Sciatic nerve (tissue), 2 donors: ENCODE results near the gene AHCYL2. TPM values are rescaled to one million over a fixed set of nuclear protein-coding genes. Genes with fewer than 3 reads are reported as not detected.
A peak's percentile ranks its signal among the peaks of the same experiment; 100 is the strongest.
"Not testable (repeated sequence)": the region's sequence is repeated elsewhere in the genome, so short reads cannot be mapped to it uniquely, and the experiment has no call there.

Source experiments
- ATAC-seq: fragments of 200-7000 bp; cut with Tn5 transposase; one replicate; pipeline ENCODE4 v1.9.1; 2020; ENCODE audit warnings: mild to moderate bottlenecking, moderate library complexity
- DNase-seq: peaks from one replicate; pipeline ENCODE4 v3.0.0-alpha.2; 2020; ENCODE audit warnings: low spot score
- intact Hi-C: fragments of 100-400 bp; cut with DNase I; formaldehyde crosslinking; loops from one replicate; pipeline ENCODE4 v1.14.2; 2022
- total RNA-seq: library from RNA; stranded (reverse); fragmentation: NEBNext Ultra II Directional; extraction: Animal tissue kit (Norgen Biotek cat#: 25700); gene quantifications from one replicate; pipeline ENCODE4 v1.2.1, GENCODE V29; 2021
- donor health status: DM: no; HTN: no; CAD: no.
- donor health status: DM: no; HTN: no; CAD: no.

The AHCYL2 gene
- total RNA-seq, 1 donor from 2014 or later, result 46.1 TPM

DNA sequence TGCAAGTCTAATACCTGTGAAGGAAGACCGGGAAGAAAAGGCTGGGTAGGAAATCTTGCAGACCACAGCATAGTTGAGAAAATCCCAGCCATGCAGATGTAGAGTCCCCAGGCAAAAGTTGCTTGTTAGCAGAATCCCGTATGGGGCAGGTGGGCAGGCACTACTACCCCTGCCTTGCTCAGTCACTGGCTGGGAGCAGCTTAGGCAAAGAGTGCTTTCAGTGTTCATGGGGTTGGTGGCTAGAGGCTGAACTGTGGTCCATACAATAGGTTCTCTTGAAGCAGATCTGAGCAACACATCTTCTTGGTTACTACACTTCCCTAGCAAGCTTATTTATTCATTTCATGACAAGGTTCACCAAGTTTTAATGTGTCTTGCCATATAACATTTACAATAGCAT lies 92.6 kb downstream of the AHCYL2 start:
- ATAC-seq (no peak), DNase-seq (no peak)
- intact Hi-C loops, result no loop called here

DNA sequence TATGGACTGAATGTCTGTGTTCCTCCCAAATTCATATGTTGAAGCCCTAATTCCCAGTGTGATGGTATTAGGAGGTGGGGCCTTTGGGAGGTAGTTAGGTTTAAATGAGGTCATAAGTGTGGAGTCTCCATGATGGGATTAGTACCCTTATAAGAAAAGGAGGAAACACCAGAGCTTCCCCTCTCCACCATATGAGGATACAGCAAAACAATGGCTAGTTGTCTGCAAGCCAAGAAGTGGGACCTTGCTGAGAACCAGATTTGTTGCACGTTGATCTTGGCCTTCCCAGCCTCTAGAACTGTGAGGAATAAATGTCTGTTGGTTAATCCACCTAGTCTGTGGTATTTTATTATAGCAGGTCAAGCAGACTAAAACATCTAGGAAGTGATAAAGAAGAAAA lies 102.2 kb downstream of the AHCYL2 start:
- intact Hi-C loops, result no loop called here
- ATAC-seq, result no peak
- no peak for DNase-seq

DNA sequence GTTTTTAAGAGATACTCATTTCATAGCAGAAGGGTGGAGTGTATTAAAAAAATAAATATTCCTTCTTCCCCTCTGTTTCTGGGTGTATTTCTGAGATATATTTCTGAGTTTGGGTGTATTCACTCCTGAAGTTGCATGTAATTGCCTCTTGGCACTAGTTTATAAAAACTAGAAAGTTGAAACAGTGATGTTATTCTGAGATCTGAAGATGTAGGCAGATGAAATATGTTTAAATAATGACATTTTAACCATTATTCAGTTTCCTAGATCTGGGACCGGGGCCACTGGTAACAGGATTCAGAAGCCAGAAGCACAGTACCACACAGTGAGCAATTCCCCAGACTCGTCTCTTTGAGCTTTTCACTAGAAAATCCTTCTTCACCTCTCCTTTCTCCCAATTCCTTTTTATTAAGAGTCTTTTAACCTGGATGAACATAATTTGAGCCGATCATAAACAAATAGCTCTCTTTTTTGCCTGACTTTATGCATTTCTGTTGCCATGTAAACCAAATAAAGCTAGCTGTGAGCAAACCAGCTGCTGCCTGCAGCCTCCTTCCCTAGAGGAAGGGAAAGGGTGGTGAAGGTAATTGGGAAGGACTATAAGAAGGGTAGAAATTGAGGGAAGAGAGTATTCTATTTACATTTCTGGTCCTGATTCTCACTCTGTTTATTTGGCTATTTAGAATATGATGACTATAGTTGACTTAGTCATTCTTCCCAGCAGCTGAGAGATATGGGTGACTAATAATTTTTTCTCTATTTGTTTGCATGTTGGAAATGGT lies 107.6 kb downstream of the AHCYL2 start:
- ATAC-seq (peak; percentile 55), DNase-seq (no peak)
- intact Hi-C loops, result no loop called here

DNA sequence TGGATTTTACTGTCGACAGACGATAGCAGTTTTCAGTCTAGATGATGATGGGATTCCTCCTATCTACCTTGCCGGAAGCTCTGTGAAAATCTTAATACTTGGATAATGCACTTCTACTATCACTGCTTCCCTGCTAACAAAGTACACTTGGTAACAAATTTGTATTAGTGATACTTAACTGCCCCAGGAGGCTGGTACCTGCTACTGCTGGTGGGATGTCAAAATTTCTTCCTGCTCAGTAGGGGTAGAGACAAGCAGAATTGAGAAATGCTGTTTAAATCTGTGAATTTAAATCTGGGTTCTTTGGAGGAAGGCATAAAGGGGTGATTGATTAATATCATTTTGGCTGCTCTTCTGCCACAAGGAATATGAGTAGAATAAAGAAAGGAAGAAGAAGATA lies 109.6 kb downstream of the AHCYL2 start:
- intact Hi-C loops, result no loop called here
- ATAC-seq (no peak), DNase-seq (no peak)

DNA sequence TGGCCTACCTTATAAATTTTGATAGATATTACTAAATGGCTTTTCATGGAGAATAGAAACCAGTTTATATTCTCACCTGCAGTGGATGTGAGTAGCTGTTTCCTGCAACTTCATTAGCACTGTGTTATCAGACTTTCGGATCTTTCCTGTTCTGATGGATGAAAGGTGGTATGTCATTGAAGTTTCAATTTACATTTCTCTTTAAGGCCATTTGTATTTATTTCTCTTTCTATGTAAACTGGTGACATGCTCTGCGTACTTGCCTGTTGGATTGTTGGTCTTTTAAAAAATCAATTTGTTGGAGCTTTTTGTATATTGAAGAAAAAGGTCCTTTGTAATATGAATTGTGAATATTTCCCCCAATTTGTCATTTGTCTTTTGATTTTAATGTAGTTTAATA lies 113.6 kb downstream of the AHCYL2 start:
- intact Hi-C loops, result no loop called here
- no peak for ATAC-seq

DNA sequence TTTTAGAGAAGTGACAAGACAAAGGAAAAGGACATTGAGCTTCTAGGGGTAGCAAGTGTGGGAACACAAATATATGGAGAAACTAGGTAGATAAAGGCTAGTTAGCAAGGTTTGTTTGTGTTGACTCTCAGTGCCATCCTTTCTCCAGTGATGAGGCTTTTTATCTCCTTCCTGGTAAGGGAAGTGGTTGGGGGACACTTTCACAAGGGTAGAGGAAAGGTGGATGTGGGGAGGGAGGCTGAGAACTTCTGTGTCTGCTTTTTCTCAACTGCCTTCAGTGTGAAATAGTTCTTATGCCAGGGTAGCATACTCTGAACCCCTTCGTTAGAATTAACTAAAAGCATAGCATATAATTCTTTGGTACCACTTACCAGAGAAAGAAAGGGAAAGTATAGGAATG lies 116.4 kb downstream of the AHCYL2 start:
- DNase-seq (no peak), ATAC-seq (no peak)
- intact Hi-C loops, result no loop called here

More for the DNA sequence above, 113.6 kb downstream of the AHCYL2 start:
- DNase-seq, result no peak

DNA sequence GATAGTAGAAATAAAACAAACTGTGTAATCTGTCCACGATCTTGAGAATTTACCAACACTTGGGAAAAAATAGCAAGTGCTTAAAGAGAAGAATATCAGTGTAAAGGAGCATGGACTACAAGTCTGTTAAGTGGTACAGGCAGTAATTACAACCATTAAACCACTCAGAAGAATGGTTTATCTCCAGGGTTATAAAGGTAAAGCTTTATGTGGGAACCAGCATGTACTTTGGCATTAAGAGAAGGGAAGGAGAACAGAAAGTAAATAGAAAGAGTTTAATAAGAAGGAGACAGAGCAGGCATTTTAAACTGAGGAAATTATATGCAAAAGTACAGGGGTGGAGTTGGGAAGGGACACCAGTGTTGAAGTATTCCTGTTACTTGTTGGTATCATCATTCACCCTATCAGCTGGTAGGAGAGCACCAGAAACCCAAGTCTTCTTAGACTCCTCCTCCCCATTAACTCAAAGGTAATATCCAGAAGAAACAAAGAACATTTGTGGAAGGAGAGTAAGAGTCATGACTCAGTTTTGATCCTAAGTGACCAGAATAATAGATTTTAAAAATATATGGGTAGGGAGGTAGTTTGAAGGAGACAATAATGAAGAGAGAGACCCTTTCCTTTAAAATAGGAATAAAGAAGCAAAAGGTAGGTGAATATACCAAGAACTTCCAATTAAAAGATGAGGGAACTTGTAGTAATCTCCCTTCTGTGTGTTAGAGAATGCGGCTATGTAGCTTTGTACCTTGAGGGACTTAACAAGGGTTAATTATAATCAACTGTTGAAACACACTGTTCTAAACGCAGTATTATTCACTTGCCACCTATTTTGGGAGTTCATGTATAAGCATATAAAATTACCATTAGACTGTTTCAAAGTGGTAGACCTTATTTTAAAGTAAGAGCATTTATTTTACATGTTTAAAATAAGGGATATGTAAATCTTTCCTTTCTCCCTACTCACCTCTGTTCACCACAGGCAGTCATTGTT lies 117.3 kb downstream of the AHCYL2 start:
- DNase-seq, result no peak
- intact Hi-C loops, result no loop called here
- no peak for ATAC-seq

DNA sequence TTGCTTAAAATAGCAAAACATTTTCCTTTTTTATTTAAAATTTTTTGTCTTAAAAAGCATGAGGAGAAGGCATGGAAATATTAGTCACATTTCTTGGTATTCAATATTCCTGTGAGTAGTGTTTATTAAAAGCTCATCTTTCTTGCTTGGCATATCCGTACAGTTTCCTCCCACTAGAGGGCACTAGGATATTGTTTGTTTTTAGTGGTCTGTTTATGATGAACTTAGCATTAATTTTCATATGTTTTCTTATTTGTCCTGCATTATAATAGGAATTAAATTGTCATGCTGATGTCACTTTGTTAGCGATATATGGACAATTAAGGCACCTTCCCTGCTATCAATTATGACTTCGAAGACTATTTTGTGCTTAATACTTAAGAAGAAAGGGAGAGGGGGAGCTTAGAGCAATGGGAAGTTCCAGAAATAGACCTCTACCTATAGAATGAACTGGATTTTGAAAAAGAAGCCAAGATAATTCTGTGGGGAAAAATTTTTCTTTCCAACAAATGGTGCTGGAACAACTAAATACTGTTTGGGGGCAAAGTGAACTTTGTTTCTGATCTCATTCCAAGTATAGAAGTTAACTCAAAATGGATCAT lies 118.4 kb downstream of the AHCYL2 start:
- DNase-seq (no peak), ATAC-seq (peak; percentile 57)
- intact Hi-C loops, result no loop called here

DNA sequence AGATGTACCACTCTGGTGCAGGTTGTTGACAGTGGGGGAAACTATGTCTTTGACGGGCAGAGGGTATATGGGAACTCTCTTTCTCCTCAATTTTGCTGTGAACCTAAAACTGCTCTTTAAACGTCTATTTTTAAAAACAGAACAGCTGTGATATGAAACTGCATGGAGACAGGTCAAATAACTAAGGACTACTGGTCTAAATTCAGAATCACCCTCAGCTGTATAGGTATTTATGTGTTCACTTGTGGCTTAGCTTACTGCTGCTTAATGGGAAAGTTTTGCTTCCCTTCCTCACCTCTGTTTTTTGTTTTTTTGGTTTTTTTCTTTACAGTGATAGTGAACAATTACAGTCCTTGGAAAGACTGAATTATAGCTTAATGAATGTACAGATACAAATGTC lies 122.5 kb downstream of the AHCYL2 start:
- intact Hi-C loops, result no loop called here
- ATAC-seq, result no peak
- DNase-seq, result no peak

DNA sequence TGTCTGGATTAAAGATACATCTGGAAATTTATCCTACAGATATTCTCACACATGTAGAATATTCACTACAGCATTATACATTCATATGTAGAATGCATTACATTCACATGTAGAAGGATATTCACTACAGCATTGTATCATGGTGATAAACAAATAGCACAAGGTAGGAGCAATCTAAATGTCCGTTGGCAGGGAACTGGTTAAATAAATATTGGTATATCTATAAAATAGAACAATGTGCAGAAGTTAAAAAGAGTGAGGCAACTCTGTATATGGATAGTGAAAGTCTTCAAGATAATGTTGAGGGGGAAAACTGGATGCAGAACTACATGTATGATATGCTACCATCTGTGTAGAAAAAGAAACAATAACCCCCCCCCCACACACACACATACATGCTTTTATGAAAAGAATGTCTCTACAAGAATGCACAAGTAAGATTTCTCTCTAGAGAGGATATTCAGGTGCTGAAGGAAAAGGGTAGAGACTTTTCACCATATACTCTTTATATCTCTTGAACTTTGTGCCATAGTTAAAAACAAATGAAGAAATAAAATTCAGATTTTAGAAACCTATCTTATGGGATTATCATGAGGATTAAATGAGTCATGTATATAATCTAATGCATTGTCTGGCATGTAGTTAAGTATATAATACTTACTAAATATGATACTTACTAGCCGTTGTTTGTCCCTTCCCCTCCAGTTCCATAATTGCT lies 123.4 kb downstream of the AHCYL2 start:
- DNase-seq (no peak), ATAC-seq (no peak)
- intact Hi-C loops, result no loop called here

DNA sequence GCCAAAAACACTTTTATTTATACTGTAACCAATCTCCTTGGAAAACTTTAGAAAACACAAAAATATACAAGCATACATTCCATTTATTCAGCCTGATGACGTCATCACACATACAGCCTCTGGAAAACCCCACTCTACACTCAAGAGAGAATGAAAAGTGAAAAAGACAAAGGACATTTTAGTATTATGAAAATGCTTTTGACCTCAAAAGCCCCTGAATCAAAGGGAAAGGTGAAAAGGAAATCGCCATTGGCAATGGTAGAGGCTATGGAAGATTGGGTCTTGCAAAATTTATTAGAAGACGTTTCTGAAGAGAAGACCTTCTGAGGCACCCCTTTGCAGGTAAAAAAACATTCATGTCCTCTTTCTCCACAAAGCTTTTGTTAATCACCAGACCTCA lies 126.5 kb downstream of the AHCYL2 start:
- no peak for ATAC-seq
- intact Hi-C loops, result no loop called here

DNA sequence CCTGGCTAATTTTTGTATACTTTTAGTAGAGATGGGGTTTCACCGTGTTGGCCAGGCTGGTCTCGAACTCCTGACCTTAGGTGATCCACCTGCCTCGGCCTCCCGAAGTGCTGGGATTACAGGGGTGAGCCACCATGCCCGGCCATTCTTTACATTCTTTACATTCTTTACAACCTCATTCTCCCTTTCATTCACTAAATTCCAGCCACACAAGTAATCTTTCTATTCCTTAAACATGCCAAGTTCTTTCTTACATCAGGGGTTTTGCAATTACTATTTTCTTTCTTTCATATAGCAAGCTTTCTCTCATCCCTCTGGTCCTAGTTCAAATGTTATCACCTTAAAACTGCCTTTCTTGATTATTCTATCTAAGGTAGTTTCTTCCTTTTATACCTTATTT lies 128.3 kb downstream of the AHCYL2 start:
- ATAC-seq, DNase-seq, intact Hi-C loops: not testable (repeated sequence)

More for the DNA sequence above, 126.5 kb downstream of the AHCYL2 start:
- DNase-seq, result no peak

DNA sequence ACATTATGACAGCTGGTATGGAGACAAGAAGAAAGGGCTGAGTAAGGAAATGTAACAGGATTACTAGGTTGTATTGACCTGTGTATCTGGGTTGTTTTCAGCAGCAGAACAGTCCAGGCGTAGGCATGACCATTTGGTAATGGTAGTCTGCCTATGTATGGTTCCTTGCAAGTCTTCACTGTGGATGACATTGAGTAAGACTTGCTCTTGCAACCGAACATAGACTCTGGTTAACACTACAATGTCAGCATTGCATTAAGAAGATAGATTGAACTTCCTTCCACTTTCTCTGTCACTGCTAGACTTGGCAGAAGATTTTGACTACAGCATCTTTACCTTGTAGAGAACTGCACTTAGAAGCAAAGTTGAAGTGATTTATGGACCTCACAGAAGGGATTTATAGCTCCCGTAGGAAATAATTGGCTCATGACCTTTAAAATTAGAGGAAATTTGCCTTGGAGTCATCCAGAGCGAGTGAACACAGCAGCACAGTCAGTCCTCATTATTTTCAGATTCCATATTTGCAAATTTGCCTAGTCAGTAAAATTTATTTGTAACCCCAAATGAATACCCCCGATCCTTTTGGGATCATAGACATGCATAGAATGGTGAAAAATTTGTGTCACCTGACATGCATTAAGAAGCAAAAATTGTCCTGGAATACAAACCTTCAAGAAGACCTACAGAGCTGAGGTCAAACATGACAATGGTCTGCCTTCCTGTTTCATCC lies 129.8 kb downstream of the AHCYL2 start:
- no peak for DNase-seq
- ATAC-seq, result no peak
- intact Hi-C loops, result no loop called here

DNA sequence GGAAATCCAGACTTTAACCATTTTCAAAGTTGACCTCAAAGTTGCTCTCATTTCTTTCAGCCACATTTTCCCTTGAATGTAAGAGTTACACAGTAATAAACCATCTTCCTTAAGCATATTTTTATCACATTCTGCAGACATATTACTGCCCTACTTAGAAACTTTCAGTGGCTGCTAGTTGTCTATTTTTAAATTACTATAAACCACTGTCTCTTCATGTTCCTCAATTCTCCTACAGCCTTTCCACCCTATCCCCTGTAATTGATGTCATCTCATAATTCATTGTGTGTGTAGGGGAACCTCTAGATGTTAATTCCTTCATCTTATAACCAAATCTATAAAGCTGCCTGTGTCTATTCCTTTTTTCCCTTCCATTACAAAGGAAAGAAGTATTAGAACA lies 131.3 kb downstream of the AHCYL2 start:
- ATAC-seq (no peak), DNase-seq (no peak)
- intact Hi-C loops, result no loop called here

DNA sequence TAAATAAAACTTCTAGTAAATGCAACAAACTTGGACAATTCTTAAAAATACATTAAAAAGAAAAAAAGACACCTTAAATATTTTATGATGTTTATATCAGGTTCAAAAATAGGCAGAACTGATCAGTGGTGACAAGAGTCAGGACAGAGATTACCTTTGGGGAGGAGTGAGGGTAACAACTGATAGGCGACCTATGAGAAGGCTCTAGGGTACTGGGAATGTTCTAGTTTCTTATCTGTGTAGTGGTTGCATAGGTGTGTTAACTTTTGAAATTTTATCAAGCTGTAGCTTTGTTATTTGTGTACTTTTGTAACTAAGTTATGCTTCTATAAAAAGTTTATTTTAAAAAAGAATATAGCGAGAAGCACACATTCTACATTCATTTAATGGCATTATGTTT lies 134.3 kb downstream of the AHCYL2 start:
- intact Hi-C loops, result no loop called here
- DNase-seq (no peak), ATAC-seq (no peak)

DNA sequence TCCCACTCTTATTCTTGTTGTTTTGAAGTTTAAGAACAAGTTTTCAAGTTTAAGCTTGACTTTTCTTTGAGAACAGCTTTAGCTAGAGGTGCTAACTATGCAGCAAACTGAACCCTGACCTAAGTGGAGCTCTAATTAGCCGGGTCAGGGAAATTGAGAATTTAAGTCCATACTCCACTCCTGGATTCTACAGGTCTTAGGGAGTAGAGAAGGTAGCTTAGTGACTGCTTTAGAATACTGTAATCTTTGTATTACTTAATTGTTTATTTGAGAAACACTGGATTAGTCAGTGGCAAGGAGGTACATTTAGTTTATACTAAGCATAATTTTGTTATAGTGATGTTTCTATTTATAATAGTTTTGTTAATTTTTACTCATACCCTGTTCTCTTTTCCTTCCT lies 134.8 kb downstream of the AHCYL2 start:
- ATAC-seq (no peak), DNase-seq (no peak)
- intact Hi-C loops, result loop anchor here (10.0 kb wide), 1 partner anchor 115 kb away; no protein-coding TSS in a partner anchor

DNA sequence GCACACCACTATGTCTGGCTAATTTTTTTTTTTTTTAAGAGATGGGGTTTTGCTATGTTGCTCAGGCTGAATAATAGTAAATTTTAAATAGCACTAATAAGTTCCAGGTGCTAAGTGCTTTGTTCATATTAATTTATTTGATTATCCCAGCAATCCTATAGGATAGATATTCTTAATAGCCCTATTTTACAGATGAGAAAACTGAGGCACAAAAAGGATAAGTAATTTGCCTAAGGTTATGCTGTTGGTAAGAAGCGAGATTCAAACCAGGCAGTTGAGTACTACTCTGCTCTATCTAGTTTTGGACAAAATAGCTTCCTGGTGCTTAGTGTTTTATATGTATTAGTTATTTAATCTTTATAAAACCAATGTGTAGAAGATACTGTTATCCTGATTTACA lies 136.9 kb downstream of the AHCYL2 start:
- no peak for ATAC-seq
- intact Hi-C loops, result loop anchor here (10.0 kb wide), 1 partner anchor 113 kb away; no protein-coding TSS in a partner anchor

DNA sequence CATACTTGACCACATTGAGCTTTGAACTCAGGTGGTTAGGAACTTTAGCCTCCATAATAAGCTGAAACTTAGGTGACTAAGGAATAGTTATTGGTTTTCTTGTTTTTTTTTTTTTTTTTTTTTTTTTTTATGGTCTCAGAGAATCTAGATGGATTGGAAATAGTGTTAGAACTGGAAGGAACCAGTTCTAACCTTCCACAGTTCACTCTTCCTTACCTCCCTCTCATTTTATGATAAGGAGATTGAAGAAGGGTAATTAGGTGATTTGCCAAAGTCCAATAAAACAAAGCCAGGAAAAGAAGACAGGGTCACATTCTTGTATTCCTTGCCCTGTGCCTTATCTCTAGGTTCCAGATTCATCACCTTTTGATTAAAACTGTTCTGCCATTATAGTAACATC lies 137.7 kb downstream of the AHCYL2 start:
- DNase-seq (no peak), ATAC-seq (no peak)
- intact Hi-C loops, result loop anchor here (10.0 kb wide), 1 partner anchor 112 kb away; no protein-coding TSS in a partner anchor

More for the DNA sequence above, 136.9 kb downstream of the AHCYL2 start:
- no peak for DNase-seq
